Omental fat pad (tissue), 4 donors: Measurements from ENCODE around the gene CDKN1A. TPM values are rescaled to one million over a fixed set of nuclear protein-coding genes. Genes with fewer than 3 reads are reported as not detected.

Experiments used
- ATAC-seq: fragments of 150-250 bp; one replicate; pipeline ENCODE4 v1.9.1; 2016; ENCODE audit warnings: mild to moderate bottlenecking, moderate library complexity; ENCODE audit not compliant: low FRiP score
- DNase-seq: peaks from one replicate; pipeline ENCODE4 v3.0.0-alpha.2; 2019; ENCODE audit warnings: low spot score
- total RNA-seq, 4 donors: library from RNA; depleted of rRNA; stranded (reverse); fragments of >200 nt; gene quantifications; one replicate each; pipeline ENCODE4 v1.1.0, GENCODE V29; 2016
- TF ChIP-seq, protein P1 (sequence below), 3 donors: fragments of 450-650 bp; IDR thresholded peaks; one replicate each; pipeline ENCODE4 v1.5.1; 2016 to 2017; ENCODE audit warnings: antibody characterized with exemption in 3 of 3, mild to moderate bottlenecking in 3 of 3, moderate library complexity in 2 of 3

CDKN1A gene
- total RNA-seq, 4 donors from 2014 or later: 126 to 611 (median 261) TPM

DNA sequence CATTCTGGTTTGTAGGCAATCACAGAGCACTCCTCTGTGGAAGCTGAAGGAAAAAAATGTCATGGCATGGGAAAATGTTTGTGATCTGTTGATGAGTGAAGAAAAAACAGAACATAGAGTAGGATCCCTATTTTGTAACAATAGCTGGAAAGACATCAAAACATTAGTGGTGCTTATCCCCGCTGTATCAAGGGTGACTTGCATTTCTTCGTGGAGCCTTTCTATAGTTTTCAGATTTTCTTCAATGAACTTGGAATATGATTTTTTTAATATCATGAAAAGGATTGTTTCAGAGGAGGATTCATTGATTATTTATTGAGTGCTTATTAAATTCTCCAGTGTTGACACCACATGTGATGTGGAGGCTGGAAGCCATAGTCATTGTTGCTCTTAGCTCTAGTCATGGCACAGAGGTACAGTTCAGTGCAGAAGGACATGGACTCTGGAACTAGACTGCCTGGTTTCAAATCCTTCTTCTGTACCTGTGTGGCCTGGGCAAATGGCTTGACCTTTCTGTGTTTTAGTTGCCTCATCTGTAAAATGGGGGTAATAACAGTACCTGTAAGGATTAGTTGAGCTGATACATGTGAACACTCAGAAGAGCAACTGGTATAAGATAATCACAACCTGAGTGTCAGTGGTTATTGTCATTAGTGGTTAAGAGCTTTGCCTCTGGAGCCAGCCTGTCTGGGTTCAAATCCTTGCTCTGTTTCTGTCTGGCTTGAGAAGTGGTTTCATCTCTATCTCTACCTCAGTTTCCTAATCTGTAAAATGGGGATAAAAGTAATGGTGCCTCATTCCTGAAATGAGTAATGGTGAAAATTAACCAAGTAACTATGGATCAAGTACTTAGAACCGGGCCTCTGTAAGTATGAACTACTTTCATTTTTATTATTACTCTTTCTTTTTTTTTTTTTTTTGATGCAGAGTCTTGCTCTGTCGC is 14.7 kb upstream of the CDKN1A start:
- TF ChIP-seq, protein P1, sequence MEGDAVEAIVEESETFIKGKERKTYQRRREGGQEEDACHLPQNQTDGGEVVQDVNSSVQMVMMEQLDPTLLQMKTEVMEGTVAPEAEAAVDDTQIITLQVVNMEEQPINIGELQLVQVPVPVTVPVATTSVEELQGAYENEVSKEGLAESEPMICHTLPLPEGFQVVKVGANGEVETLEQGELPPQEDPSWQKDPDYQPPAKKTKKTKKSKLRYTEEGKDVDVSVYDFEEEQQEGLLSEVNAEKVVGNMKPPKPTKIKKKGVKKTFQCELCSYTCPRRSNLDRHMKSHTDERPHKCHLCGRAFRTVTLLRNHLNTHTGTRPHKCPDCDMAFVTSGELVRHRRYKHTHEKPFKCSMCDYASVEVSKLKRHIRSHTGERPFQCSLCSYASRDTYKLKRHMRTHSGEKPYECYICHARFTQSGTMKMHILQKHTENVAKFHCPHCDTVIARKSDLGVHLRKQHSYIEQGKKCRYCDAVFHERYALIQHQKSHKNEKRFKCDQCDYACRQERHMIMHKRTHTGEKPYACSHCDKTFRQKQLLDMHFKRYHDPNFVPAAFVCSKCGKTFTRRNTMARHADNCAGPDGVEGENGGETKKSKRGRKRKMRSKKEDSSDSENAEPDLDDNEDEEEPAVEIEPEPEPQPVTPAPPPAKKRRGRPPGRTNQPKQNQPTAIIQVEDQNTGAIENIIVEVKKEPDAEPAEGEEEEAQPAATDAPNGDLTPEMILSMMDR (IDR thresholded peaks at IDR 0.05): no peak
- no peak for DNase-seq
- ATAC-seq: no peak

DNA sequence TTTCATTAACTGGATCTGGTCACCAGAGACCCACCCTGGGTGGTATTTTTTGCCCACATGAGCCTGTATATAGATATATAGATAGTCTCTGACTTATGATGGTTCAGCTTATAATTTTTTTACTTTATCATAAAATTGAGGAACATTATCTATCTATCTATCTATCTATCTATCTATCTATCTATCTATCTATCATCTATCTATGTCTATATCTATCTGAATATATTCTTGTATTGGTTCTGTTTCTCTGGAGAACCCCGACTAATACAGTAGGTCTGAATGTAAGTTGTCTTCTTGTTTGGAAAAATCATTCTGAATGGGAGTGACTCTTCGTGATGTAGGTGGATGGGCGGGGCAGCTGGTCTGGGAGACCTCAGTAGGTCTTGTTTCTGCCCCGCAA is 13.3 kb upstream of the CDKN1A start:
- TF ChIP-seq, protein P1 (IDR thresholded peaks at IDR 0.05): no peak
- no peak for ATAC-seq
- DNase-seq: no peak

DNA sequence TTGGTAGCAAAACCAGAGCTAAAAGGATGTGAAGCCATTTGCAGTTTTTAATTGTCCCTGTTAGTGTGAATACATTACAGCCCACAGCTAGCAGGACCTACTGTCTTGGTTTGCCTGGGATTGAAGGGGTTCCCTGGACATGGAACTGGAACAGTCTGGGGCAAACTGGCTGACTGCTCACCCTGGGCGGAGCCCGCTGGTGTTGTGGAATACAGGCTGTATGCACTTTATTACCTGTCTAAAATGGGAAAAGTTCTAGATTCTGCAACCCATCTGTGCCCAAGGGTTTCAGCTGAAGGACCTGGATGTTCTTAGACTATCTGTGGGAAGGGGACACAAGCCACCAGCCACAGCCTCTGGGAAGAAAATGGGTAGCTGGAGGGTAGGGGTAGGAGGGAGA is 12.2 kb upstream of the CDKN1A start:
- ATAC-seq (no peak), DNase-seq (no peak)
- TF ChIP-seq, protein P1 (IDR thresholded peaks at IDR 0.05): no peak

DNA sequence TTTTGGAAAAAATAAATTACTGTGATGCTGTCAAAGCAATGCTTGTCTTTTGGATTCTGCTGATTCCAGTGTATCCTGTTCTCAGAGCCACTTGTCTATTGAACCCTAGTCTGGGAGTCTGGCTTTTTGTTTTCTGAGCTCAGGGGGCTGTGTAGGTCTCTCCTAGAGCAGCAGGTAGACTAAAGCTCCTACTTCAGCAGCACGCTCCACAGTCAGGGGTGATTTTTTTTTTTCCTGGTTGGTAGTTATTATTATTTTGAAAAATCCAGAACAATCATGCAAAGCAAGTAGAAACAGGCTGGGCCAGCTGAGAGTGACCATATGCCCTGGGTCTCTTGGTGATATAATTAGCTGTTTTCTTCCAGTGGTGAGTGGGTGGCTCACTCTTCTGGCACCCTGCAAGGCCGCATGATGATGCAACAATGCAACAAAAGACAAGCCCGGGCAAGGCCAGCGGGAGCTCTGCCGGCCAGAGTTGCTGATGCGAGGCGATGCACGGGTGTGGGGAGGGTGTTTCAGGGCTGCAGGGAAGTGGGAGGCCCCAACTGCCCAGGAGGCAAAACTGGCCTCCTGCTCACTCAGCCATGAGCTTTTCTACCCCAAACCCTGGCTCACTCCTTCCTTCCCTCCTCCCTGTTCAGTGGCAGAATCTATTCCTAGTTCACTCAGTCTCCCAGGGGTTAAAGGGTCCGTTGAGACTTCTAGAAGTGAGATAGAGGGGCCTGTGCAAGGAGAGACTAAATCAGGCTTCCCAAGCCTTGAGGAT is 11.5 kb upstream of the CDKN1A start:
- DNase-seq (no peak), ATAC-seq (peak; percentile 62)
- TF ChIP-seq, protein P1 (IDR thresholded peaks at IDR 0.05): no peak

DNA sequence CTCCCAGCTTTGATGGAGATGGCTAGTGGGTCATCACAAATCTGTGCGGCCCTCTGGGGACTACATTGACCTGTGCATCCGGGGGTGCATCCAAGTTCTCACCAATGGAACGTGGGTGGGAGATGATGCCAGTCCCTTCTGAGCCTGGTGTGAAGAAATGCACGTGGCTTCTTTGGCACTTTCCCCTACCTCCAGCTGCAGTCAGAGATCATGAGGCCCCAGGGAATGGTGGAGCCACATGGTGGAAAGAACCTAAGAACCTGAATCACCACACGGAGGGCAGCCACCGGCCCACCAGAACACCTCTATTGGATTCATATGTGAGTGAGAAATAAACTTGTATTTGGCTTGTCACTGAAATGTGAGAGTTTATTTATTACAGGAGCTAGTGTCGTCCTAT is 9.9 kb upstream of the CDKN1A start:
- TF ChIP-seq, protein P1 (IDR thresholded peaks at IDR 0.05): no peak
- ATAC-seq (no peak), DNase-seq (no peak)

DNA sequence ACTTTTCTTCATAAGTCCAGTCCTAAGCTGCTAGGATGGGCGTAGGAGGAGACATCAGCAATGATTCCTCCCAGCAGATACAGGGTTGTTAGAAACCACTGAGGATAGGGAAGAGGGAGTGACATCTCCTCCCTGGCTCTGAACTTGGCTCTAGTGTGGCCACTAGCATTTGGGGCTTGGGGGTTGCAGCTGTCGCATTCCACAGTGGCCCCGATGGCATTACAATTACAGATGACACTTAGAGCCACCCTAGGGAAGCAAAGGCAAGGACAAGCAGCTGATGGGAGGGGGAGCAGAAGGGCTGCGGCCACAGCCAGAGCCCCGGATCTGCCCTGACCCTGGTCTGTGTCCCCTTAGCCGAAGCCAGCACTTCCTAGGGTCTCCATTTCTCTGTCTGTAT is 9.5 kb upstream of the CDKN1A start:
- ATAC-seq (no peak), DNase-seq (no peak)
- TF ChIP-seq, protein P1 (IDR thresholded peaks at IDR 0.05): no peak
